H1 (cell line): ENCODE data around the gene HMGCS2. TPM values are rescaled to one million over a fixed set of nuclear protein-coding genes. Genes with fewer than 3 reads are reported as not detected.

Source experiments
- CTCF ChIA-PET: fragments of 300-600 bp; sonication (Branson Sonifier 250); formaldehyde crosslinking; loops from one replicate; lab custom pipeline; 2021; ENCODE audit not compliant: partially characterized antibody; lab: Charles Lee
- POLR2A ChIA-PET: fragments of 300-600 bp; sonication (Branson Sonifier 250); formaldehyde crosslinking; loops from one replicate; lab custom pipeline; 2021; ENCODE audit warnings: inconsistent platforms; ENCODE audit not compliant: partially characterized antibody; lab: Charles Lee
- DNase-seq, 2 experiments: peaks; one replicate each; pipeline versions ENCODE4 v3.0.0 to v3.0.0-alpha.2; 2010 to 2022; ENCODE audit warnings: low spot score in 2 of 2, low read depth in 1 of 2, mixed read lengths in 1 of 2
- FAIRE-seq: peaks from 2 replicates; lab custom pipeline; 2011; peaks lifted over from hg19 to GRCh38; lab: Jason Lieb, UNC
- H2AFZ ChIP-seq: 2 replicates; pipeline ENCODE4 v1.8.1; 2012; ENCODE audit warnings: low read length, inconsistent platforms
- H2AK5ac ChIP-seq: 2 replicates; pipeline ENCODE4 v1.6.1; 2013; ENCODE audit warnings: low read depth, low read length
- H2BK120ac ChIP-seq: replicated peaks from 2 replicates; pipeline ENCODE3; 2013; ENCODE audit warnings: low read depth, low read length, inconsistent platforms
- H2BK12ac ChIP-seq: 2 replicates; pipeline ENCODE4 v1.6.1; 2013; ENCODE audit warnings: low read depth, low read length
- H2BK15ac ChIP-seq: 2 replicates; pipeline ENCODE4 v1.6.1; 2013; ENCODE audit warnings: low read length
- H2BK20ac ChIP-seq: 2 replicates; pipeline ENCODE4 v1.6.1; 2013; ENCODE audit warnings: low read length
- H2BK5ac ChIP-seq: 2 replicates; pipeline ENCODE4 v1.6.1; 2013; ENCODE audit warnings: low read depth, low read length
- H3K14ac ChIP-seq: 2 replicates; pipeline ENCODE4 v1.6.1; 2013; ENCODE audit warnings: inconsistent platforms; ENCODE audit not compliant: insufficient read length
- H3K18ac ChIP-seq: 2 replicates; pipeline ENCODE4 v1.6.1; 2013; ENCODE audit warnings: low read length; ENCODE audit errors: extremely low read depth
- H3K23ac ChIP-seq: 2 replicates; pipeline ENCODE4 v1.6.1; 2013; ENCODE audit warnings: inconsistent platforms; ENCODE audit not compliant: insufficient read length
- H3K23me2 ChIP-seq: 2 replicates; pipeline ENCODE4 v1.6.1; 2013; ENCODE audit warnings: low read depth, low read length
- H3K27ac ChIP-seq: 2 replicates; pipeline ENCODE4 v1.6.1; 2011; ENCODE audit warnings: low read depth, low read length, inconsistent platforms
- H3K27me3 ChIP-seq, 4 experiments: replicated peaks in 1 of 4; 1 replicate in 1 of 4; 2 replicates in 3 of 4; pipeline versions ENCODE4 v1.6.1 to v1.8.1; 2011 to 2013; ENCODE audit warnings: low read length in 3 of 4, mild to moderate bottlenecking in 3 of 4, inconsistent platforms in 2 of 4, mixed read lengths in 2 of 4, moderate library complexity in 1 of 4; ENCODE audit not compliant: control insufficient read depth in 3 of 4, insufficient read depth in 3 of 4; ENCODE audit errors: extremely low read depth in 1 of 4
- H3K36me3 ChIP-seq, 4 experiments: 2 replicates each; pipeline versions ENCODE4 v1.6.1 to v1.8.1; 2011 to 2013; ENCODE audit warnings: mild to moderate bottlenecking in 4 of 4, low read length in 3 of 4, moderate library complexity in 2 of 4, control low read depth in 1 of 4, inconsistent platforms in 1 of 4; ENCODE audit not compliant: insufficient read depth in 4 of 4, control insufficient read depth in 2 of 4
- H3K4ac ChIP-seq: replicated peaks from 2 replicates; pipeline ENCODE3; 2013; ENCODE audit warnings: low read length, low read depth, mixed read lengths, inconsistent platforms; ENCODE audit not compliant: insufficient read length
- H3K4me1 ChIP-seq, 4 experiments: replicated peaks in 1 of 4; 1 replicate in 1 of 4; 2 replicates in 3 of 4; pipeline versions ENCODE4 v1.6.1 to v1.8.1; 2011 to 2013; ENCODE audit warnings: low read length in 3 of 4, inconsistent platforms in 2 of 4, mixed read lengths in 1 of 4; ENCODE audit not compliant: insufficient read depth in 4 of 4, control insufficient read depth in 3 of 4
- H3K4me2 ChIP-seq, 2 experiments: 2 replicates each; pipeline versions ENCODE4 v1.6.1 to v1.8.1; 2011 to 2013; ENCODE audit warnings: low read depth in 2 of 2, low read length in 2 of 2, control low read depth in 1 of 2, inconsistent platforms in 1 of 2, mild to moderate bottlenecking in 1 of 2; ENCODE audit not compliant: insufficient read depth in 1 of 2
- H3K4me3 ChIP-seq, 4 experiments: fragments of 200-600, 300-600 bp in 1 of 4; sonication (generic), shearing (Covaris generic), sonication (Bioruptor Twin) in 1 of 4; 2 replicates each; pipeline versions ENCODE4 v1.5.1 to v1.8.1; 2011 to 2016; ENCODE audit warnings: low read length in 4 of 4, low read depth in 3 of 4, control low read depth in 2 of 4, inconsistent platforms in 2 of 4, mild to moderate bottlenecking in 2 of 4, mixed read lengths in 1 of 4, moderate library complexity in 1 of 4; ENCODE audit not compliant: insufficient read depth in 2 of 4; ENCODE audit errors: extremely low read depth in 1 of 4
- H3K56ac ChIP-seq: replicated peaks from 2 replicates; pipeline ENCODE3; 2013; ENCODE audit warnings: low read depth, mild to moderate bottlenecking, mixed read lengths, low read length, inconsistent platforms; ENCODE audit not compliant: insufficient read length
- H3K79me1 ChIP-seq: 2 replicates; pipeline ENCODE4 v1.6.1; 2013; ENCODE audit warnings: low read depth, low read length, control low read depth
- H3K79me2 ChIP-seq, 2 experiments: 2 replicates each; pipeline versions ENCODE4 v1.6.1 to v1.8.1; 2012 to 2013; ENCODE audit warnings: low read length in 2 of 2, mild to moderate bottlenecking in 2 of 2, inconsistent platforms in 1 of 2; ENCODE audit not compliant: insufficient read depth in 2 of 2, control insufficient read depth in 1 of 2
- H3K9ac ChIP-seq, 4 experiments: replicated peaks in 1 of 4; 1 replicate in 1 of 4; 2 replicates in 3 of 4; pipeline versions ENCODE4 v1.6.1 to v1.8.1; 2011 to 2013; ENCODE audit warnings: low read depth in 3 of 4, low read length in 3 of 4, control low read depth in 2 of 4, mild to moderate bottlenecking in 2 of 4, moderate library complexity in 2 of 4, inconsistent platforms in 1 of 4; ENCODE audit errors: extremely low read depth in 1 of 4
- H3K9me3 ChIP-seq, 2 experiments: 2 replicates each; pipeline versions ENCODE4 v1.6.1 to v1.8.1; 2012 to 2013; ENCODE audit warnings: mild to moderate bottlenecking in 2 of 2, moderate library complexity in 2 of 2, control low read depth in 1 of 2, inconsistent platforms in 1 of 2, low read depth in 1 of 2, low read length in 1 of 2, mixed read lengths in 1 of 2; ENCODE audit not compliant: insufficient read depth in 2 of 2
- H4K20me1 ChIP-seq, 2 experiments: replicated peaks in 1 of 2; 2 replicates each; pipeline versions ENCODE3 to v1.8.1; 2011 to 2013; ENCODE audit warnings: inconsistent platforms in 2 of 2, low read length in 2 of 2, mild to moderate bottlenecking in 1 of 2; ENCODE audit not compliant: insufficient read depth in 2 of 2, control insufficient read depth in 1 of 2
- H4K5ac ChIP-seq: 2 replicates; pipeline ENCODE4 v1.6.1; 2013; ENCODE audit warnings: low read length, low read depth, mixed read lengths, inconsistent platforms; ENCODE audit not compliant: insufficient read length
- H4K8ac ChIP-seq: 2 replicates; pipeline ENCODE4 v1.8.0; 2013; ENCODE audit warnings: mild to moderate bottlenecking, moderate library complexity, low read length, inconsistent platforms; ENCODE audit not compliant: insufficient read depth; ENCODE audit errors: extremely low read depth
- H4K91ac ChIP-seq: replicated peaks from 2 replicates; pipeline ENCODE3; 2013; ENCODE audit warnings: low read length, mixed read lengths, inconsistent platforms; ENCODE audit not compliant: insufficient read length
- BACH1 ChIP-seq: IDR thresholded peaks from 2 replicates; pipeline ENCODE4 v1.6.1; 2012; ENCODE audit warnings: low read length, improper control_type of control experiment
- CTBP2 ChIP-seq: IDR thresholded peaks from 2 replicates; pipeline ENCODE4 v1.7.0; 2011; ENCODE audit warnings: borderline replicate concordance, mild to moderate bottlenecking, moderate library complexity, mixed read lengths, low read length; ENCODE audit not compliant: insufficient read depth, insufficient read length
- GTF2F1 ChIP-seq: IDR thresholded peaks from 2 replicates; pipeline ENCODE4 v1.6.1; 2012; ENCODE audit warnings: low read depth, low read length, improper control_type of control experiment, borderline replicate concordance
- JUND ChIP-seq: IDR thresholded peaks from 2 replicates; pipeline ENCODE4 v1.6.1; 2011; ENCODE audit warnings: mild to moderate bottlenecking, improper control_type of control experiment, low read length
- POLR2AphosphoS5 ChIP-seq: IDR thresholded peaks from 2 replicates; pipeline ENCODE4 v1.6.1; 2011; ENCODE audit warnings: low read depth, low read length
- RBBP5 ChIP-seq: IDR thresholded peaks from 2 replicates; pipeline ENCODE4 v1.7.1; 2012; ENCODE audit warnings: low read depth, mild to moderate bottlenecking, inconsistent platforms, low read length, moderate library complexity, borderline replicate concordance
- SAP30 ChIP-seq: fragments of 300-600 bp; sonication (generic); IDR thresholded peaks from 2 replicates; pipeline ENCODE4 v1.7.1; 2012; ENCODE audit warnings: low read length, moderate library complexity, mild to moderate bottlenecking, inconsistent platforms; ENCODE audit not compliant: insufficient read depth, insufficient replicate concordance
- TEAD4 ChIP-seq: IDR thresholded peaks from 2 replicates; pipeline ENCODE4 v1.6.1; 2012; ENCODE audit warnings: low read depth, low read length, inconsistent platforms, mixed read lengths
- WGBS, 2 experiments: shearing (Covaris generic) in 1 of 2; methylation state at CpG; one replicate each; pipeline versions ENCODE4 v1.1.6 to v1.1.7; 2013 to 2015; ENCODE audit warnings: low lambda C conversion rate in 2 of 2, mixed read lengths in 2 of 2, inconsistent platforms in 1 of 2, low coverage in 1 of 2, missing lambda C conversion rate in 1 of 2; ENCODE audit not compliant: insufficient replicate concordance in 2 of 2, insufficient coverage in 1 of 2, insufficient read length in 1 of 2; ENCODE audit errors: extremely low coverage in 1 of 2, missing lambda C conversion rate in 1 of 2; 5-methylcytosine and 5-hydroxymethylcytosine counted together
- polyA plus RNA-seq, 7 experiments: library from polyadenylated mRNA; depleted of rRNA in 3 of 7; stranded (reverse) in 5 of 7; unstranded in 2 of 7; fragments of >200 nt in 5 of 7; fragments of 200-250 nt in 2 of 7; gene quantifications; 1 replicate in 5 of 7; 2 replicates in 1 of 7; 4 replicates in 1 of 7; pipeline versions ENCODE4 v1.2.1 to v1.2.3, GENCODE V29; 2011 to 2013; ENCODE audit warnings: missing spikeins in 2 of 7, mixed read lengths in 2 of 7
- total RNA-seq: library from RNA; stranded (reverse); fragmentation: NEBNext Ultra II Directional; extraction: Animal tissue kit (Norgen Biotek cat#: 25700); gene quantifications from 2 replicates; pipeline ENCODE4 v1.2.1, GENCODE V29; 2021
- TF ChIP-seq, protein P1 (sequence below), 3 experiments: IDR thresholded peaks; 1 replicate in 2 of 3; 2 replicates in 1 of 3; pipeline versions ENCODE4 v1.5.1 to v1.6.1; 2011; ENCODE audit warnings: low read length in 3 of 3, mild to moderate bottlenecking in 3 of 3, inconsistent platforms in 2 of 3, low read depth in 1 of 3, moderate library complexity in 1 of 3; ENCODE audit not compliant: insufficient read depth in 1 of 3; ENCODE audit errors: control extremely low read depth in 1 of 3
- TF ChIP-seq, protein P2 (sequence below): IDR thresholded peaks from 2 replicates; pipeline ENCODE4 v1.6.1; 2011; ENCODE audit warnings: low read length, improper control_type of control experiment

Gene HMGCS2
- total and polyA plus RNA-seq, 2 of the 8 experiments (the other 6 are each of a cell fraction or from before 2014, with no cell fraction given) = not detected

DNA sequence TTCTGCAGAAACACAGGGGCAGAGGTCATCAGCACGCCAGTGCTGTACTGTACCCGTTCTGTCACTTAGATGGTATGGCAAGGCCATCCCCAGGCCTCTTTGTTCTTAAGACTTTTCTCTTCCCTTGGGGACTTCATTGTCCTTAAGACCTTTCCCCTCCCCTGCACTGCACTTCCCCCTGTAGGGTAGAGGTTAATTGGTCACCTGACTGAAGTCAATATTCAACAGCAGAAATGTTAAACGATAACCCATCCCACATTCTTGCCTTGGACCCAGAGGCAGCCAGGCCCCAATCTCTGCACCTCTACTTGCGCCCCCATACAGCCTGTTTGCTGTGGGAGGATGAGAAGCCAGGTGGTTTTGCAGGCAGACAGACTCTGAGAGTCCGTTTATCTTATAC is 46.8 kb downstream of the HMGCS2 start:
- WGBS, 2 experiments = 93% methylated on average over 5 of the region's 5 CpGs; no CpG with 5 or more reads in 1 of the 2 experiments
- FAIRE-seq = no peak
- TF ChIP-seq CTBP2 (no peak), GTF2F1 (no peak), TEAD4 (no peak), BACH1 (no peak), POLR2AphosphoS5 (no peak), SAP30 (no peak), RBBP5 (no peak), JUND (no peak)
- TF ChIP-seq, protein P1, sequence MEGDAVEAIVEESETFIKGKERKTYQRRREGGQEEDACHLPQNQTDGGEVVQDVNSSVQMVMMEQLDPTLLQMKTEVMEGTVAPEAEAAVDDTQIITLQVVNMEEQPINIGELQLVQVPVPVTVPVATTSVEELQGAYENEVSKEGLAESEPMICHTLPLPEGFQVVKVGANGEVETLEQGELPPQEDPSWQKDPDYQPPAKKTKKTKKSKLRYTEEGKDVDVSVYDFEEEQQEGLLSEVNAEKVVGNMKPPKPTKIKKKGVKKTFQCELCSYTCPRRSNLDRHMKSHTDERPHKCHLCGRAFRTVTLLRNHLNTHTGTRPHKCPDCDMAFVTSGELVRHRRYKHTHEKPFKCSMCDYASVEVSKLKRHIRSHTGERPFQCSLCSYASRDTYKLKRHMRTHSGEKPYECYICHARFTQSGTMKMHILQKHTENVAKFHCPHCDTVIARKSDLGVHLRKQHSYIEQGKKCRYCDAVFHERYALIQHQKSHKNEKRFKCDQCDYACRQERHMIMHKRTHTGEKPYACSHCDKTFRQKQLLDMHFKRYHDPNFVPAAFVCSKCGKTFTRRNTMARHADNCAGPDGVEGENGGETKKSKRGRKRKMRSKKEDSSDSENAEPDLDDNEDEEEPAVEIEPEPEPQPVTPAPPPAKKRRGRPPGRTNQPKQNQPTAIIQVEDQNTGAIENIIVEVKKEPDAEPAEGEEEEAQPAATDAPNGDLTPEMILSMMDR (IDR thresholded peaks at IDR 0.05; ENCODE audit: control extremely low read depth in 1 of 3, insufficient read depth in 1 of 3, low read depth in 1 of 3, low read length in 3 of 3) = no peak
- TF ChIP-seq, protein P2, sequence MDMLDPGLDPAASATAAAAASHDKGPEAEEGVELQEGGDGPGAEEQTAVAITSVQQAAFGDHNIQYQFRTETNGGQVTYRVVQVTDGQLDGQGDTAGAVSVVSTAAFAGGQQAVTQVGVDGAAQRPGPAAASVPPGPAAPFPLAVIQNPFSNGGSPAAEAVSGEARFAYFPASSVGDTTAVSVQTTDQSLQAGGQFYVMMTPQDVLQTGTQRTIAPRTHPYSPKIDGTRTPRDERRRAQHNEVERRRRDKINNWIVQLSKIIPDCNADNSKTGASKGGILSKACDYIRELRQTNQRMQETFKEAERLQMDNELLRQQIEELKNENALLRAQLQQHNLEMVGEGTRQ = no peak

More for the DNA sequence above, 46.8 kb downstream of the HMGCS2 start:
- Histone ChIP-seq H2BK12ac (no peak overlapping the region), H2BK5ac (no peak overlapping the region), H2AK5ac (no peak overlapping the region), H3K79me1 (peaks cover 35% of the 10 kb centered on the region), H4K91ac (no peak overlapping the region), H3K14ac (no peak overlapping the region), H3K18ac (no peak overlapping the region), H3K9me3 (no peaks in the 10 kb centered on the region), H3K36me3 (peaks cover 25 to 82% (median 64%) of the 10 kb centered on the region in 4 experiments), H4K8ac (no peak overlapping the region), H2BK15ac (no peak overlapping the region), H3K9ac (no peak overlapping the region), H3K27me3 (no peaks in the 10 kb centered on the region), H3K4ac (no peak overlapping the region), H2BK20ac (no peak overlapping the region), H3K79me2 (peaks cover 38 to 97% of the 10 kb centered on the region in 2 experiments), H2AFZ (no peak overlapping the region), H3K4me1 (peaks cover 0 to 7% (median 0%) of the 10 kb centered on the region in 4 experiments; a peak in 1 of 7 replicates), H3K56ac (no peak overlapping the region), H3K27ac (no peak overlapping the region), H3K4me3 (no peak overlapping the region), H2BK120ac (no peak overlapping the region), H3K23me2 (no peaks in the 10 kb centered on the region; the same call in 1 of the 2 replicates), H3K23ac (no peak overlapping the region), H4K20me1 (peaks cover 36 to 37% of the 10 kb centered on the region in 2 experiments), H4K5ac (no peak overlapping the region), H3K4me2 (no peak overlapping the region)
- ChIA-PET POLR2A (interaction anchor here (0.7 to 30.7 kb wide), 3 partner anchors 8 to 107 kb away, joined by 3 to 425 read pairs (median 362); partner anchors contain the start of gene PHGDH), CTCF (interaction anchor here (1.2 kb wide), 1 partner anchor 47 kb away, joined by 3 read pairs; no protein-coding TSS in a partner anchor)
- DNase-seq = no peak
